GM20431 (cell line): ENCODE measurements around the gene ANKRD10.

Experiments
- in situ Hi-C: fragments of 300-500 bp; cut with MseI, MboI; formaldehyde crosslinking; loops from one replicate; pipeline ENCODE4 v1.15.0; 2020; ENCODE audit warnings: low sequenced_read_pairs; ENCODE audit not compliant: unreplicated experiment

The ANKRD10 gene

DNA sequence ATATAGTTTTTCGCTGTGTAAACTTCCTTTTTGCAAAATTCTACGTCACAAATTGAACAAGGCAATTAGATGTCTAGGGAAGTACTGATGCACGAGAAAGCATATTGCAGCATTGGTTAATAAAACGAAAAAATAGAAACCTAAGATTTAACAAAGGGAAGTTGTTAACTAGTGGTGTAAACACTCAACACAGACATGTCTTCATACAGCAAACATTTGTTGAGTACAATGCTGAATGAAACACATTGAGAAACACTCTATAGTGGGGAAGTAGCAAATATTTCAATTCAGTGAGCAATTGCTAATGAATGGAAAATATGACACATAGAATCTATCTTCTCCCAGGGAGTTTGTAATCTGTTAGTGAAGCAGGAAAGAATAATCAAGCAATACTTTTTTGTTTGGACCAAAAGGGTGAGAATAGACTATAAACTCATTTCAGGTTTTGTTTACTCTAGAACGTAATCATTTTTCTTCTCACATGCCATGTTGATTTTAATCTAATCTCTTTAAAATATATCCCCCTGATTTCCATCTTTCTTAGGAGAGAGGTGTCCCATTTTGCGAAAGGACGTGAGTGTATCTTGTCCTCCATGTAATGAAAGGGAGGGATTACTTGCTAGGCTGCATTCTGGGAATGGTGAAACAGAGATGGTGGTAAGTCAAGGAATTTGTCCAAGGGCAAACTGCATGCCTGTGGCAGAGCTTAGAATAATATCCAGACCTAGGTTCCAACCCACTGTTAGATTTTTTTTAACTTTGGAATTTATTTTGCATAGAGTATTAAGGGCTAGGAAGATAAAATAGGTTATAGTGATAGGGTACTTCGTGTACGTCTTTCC lies 1.7 kb upstream of the ANKRD10 start:
- in situ Hi-C loops = no loop called here

DNA sequence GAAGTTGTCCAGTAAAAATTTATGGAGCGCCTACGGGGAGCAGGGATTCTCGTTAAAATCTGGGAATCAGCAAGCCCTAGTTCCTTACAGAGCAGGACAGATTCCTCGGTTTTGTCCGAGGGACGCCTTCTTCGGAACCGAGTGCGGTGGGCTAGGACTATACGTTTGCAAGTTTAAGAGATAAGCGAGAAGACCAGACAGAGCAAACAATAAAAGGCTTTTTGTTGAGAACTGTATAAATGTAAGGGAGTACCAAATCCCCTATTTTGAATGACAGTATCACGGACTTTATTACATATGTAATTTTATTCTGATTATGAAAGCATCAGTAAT lies 971 bp upstream of the ANKRD10 start:
- in situ Hi-C loops = no loop called here

DNA sequence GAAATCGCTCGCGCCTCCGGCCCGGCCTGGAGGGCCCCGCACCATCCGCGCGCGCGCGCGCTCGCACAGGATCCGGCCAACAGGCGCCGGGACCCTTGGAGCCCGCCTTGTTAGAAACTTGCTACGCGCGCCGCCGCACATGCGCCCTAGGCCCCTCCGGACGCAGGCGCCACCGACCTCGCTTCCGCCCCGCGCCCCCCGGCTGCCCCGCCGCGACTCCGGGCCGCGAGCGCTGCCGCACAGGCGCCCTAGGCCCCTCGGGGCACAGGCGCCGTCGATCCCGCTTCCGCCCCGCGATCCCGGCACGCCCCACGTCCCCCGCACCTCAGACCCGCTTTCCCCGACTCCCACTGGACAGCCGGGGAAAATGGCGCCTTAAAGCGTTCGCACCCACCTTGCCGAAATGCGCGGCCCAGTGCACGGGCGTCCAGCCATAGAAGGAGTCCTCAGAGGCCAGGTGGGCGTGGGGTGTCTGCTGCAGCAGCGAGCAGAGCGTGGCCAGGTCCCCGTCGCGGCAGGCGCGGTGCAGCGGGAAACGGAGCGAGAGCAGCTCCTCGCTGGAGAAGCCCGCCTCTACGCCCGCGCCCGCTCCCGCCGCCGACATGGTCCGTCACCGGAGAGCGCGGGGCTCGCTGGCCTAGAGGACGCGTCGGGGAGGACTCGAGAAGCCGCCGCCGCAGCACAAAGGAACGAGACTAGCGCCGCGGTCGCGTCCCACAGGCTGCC lies 375 bp downstream of the ANKRD10 start:
- in situ Hi-C loops = no loop called here

DNA sequence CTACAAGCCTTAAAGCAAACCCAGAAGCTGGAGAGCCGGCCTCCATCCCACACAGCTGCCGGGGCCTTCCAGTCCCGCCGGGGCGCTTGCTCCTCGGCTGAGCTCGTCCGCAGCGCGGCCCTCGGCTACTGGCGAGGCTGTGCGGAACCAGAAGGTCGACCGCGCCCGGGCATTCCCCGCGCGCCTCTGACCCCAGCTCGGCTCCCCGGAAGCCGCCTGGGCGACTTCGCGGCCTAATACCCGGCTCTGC lies 863 bp downstream of the ANKRD10 start:
- in situ Hi-C loops = no loop called here

DNA sequence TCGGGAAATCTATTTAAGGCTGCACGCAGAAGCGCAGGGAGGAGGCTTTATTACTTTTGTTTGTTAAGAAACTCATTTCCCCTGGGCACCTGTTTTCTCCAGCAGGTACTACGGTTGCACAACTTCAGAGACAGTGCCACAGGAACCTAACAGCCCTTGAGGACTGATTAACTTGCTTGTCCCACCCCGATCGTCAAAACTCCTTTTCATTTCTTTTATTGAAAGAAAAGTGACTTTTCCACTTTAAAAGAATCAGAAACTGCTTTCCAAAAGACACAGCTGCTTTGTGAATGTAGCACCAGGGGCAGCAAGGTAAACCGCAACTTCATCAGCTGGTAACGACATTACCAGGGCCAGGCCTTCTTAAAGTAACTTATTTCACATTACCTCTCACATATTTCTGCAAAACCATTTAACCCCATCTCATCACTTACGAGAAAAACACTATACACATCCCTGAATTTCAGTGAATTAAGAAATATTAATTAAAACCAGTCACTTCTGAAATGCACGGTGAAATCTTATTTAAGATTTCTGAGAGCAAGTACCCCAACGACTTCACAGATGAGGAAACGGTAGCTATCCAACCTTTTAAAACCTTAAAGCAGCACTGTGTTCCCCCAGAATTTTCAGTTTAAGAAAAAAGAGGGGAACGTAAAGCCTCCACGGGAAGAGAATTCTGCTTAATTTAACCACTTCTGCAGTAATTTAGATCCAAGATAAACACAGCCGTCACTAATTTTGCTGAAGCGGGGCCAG lies 1.4 kb downstream of the ANKRD10 start:
- in situ Hi-C loops = no loop called here

DNA sequence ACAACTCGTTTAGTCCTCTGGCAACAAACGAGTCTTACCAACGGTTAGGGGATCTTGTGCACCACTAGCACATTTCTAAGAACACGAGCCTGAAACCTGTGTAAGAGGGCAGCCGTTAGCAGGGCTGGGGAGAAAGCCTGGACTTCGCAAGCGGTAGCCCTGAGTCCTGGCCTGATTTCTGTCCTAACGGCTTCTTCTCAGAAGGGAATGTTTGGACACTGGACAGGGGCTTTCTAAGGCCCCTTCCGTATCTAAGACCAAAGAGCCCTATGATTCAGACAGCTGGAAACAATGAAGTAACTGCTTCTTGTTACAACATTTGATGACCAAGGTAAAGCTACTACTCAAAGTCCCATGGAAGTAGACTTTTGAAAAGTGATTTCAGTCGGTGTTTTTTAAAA lies 2.2 kb downstream of the ANKRD10 start:
- in situ Hi-C loops = no loop called here

DNA sequence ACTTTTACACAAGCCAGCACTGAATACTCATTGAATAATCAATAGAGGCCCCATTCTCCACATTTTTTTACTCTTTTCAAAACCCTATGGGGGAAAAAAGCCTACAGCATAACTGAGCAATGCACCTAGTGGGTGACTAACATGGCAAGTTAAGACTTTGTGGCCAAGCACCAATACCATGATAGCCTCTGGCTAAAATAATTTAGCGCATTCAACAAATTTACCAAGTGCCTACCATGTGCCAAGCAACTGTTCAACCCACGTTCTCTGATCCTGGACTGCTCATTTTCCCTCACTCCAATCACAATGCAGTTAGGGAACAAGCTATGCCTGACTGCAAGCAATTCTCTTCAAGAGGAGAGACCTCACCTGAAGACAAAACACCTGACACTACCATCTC lies 3.0 kb downstream of the ANKRD10 start:
- in situ Hi-C loops = no loop called here

DNA sequence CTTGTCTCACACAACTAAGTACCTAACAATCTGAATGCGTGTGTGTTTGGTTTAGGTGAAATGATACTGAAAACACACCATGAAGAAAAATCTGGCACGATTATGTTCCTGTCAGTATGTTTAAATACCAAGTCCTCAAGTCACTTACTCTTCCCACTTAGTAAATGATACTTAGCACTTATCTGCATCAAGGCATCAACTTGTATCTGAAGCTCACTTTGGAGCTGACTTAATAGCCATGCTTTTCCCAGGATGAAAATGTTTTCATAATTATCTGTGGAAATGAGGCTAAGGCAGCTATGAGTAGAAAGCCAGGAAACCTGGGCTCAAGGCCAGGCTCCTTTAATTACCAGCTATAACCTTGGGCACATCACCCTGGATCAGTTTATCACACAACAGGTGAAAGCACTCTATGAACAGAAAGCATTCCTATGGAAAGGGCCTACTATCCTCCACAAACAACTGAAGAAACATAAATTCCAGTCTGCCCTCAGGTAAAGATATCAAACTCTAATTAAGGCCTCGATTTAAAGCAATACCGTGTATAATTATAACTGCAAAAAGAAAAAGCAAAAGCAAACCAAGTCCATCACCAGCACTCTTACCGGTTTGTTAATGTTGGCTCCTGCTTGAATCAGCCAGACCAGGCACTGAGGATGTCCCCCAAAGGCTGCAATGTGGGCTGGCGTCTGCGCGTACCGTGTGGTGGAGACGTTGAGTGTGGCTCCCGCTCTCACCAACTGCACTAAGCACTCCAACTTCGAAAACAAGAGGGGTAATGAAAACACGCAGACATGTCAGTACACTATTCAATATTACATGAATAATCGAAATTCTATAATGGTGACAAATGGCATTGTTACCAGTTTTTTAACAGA lies 4.6 kb downstream of the ANKRD10 start:
- in situ Hi-C loops = no loop called here

DNA sequence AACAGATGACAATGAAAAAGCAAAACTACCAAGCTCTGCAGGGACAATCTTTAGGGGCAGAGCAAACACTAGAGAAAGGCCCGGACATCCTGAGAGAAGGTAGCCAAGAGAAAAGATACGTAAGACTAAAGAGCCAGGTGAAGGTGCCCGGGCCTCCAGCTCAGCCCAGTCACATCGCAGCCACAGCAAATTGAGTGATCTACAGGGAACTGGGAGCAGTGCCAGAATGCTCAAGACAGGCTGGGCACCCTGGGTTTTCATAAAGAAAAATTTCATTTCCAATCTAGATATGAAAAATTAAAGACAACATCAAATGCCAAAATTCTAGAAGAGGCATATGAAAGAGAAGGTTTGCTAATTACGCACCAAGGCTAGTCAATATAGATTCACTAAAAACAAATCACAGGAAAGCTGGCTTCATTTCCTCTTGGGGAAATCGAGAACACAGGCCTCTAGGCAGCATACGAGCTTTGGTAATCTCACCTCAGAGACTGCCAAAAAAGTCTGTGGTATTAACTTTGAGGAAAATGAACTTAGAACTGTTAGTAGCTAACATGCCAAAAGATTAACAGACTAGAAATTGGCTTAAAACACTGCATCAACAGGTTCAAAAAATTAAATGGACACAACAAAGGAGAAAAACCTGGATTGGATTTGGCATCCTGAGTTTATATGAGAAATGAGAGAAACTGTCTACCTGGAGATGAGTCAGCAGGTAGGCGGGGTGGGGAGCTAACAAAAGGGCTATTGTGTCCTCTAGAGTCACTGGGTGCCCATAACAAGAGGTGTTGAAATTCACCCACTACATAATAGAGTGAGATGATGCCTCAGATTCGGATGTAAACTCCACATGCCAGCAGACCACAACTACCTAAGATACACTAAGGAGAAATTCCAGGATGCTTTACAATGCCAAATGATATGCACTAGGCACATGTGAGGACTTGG lies 6.6 kb downstream of the ANKRD10 start:
- in situ Hi-C loops = no loop called here

DNA sequence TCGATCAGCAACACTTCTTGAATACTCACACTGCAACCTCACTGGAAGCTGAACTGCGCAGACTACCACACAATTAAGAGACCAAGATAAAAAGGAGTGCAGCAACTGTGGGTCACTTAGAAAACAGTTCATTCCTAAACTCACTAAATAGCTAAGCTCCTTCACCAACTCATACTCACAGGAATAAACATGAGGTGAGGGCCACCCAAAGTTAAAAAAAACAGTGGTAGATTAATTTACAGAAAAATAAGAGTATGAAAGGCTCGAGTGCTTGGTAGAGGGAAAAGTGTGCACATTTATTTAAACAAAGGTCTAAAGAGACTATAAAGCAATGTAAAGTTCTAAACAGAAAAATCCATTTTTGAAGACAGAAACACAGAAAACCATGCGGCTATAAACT lies 7.6 kb downstream of the ANKRD10 start:
- in situ Hi-C loops = no loop called here

DNA sequence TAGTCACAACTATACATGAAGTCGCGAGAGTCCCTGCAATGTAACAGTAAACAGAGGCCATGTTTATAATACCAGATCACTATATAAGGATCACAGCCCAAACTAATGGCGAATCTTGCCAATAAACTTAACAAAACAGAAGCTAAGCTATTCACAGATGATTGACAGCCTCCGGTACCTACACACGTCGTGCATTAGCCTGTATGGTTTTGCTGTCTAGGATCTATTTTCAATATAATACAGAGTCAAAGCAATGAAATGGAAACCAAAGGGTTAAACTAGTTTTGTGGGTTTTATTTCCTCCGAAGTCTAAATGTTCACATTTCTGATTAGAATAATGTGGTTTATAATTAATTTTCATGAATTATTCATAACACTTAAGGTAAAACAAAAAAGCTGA lies 10.1 kb downstream of the ANKRD10 start:
- in situ Hi-C loops = no loop called here

DNA sequence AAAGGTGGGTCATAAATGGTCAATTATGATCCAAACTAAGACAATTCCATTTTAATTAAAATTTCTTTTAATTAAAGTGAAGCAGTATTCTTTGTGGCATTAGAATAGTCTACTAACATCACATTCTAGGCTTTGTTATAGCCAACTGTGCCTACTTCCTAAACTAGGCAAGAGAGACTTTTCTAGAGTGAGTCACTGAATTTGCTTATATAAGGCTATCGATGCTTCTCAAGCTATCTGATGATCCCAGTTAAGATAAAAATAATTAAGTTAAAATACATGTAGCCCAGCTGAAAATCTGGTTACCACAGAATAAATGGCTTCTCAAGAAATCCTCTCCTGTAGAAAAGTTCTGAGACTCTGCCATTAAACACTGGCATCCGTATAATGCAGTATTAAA lies 12.5 kb downstream of the ANKRD10 start:
- in situ Hi-C loops = no loop called here

DNA sequence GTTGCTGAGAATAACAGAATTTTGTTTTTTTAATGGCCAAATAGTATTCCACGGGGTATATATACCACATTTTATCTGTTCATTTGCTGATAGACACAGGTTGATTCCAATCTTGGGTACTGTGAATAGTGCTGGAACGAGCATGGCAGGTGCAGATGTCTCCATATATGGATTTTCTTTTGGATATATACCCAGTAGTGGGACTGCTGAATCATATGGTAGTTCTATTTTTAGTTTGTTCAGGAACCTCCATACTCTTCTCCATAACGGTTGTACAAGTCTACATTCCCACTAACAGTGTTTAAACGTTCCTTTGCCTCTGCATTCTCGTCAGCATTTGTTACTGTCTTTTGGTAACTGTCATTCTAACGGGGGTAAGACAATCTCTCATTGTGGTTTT lies 17.3 kb downstream of the ANKRD10 start:
- in situ Hi-C loops = no loop called here

DNA sequence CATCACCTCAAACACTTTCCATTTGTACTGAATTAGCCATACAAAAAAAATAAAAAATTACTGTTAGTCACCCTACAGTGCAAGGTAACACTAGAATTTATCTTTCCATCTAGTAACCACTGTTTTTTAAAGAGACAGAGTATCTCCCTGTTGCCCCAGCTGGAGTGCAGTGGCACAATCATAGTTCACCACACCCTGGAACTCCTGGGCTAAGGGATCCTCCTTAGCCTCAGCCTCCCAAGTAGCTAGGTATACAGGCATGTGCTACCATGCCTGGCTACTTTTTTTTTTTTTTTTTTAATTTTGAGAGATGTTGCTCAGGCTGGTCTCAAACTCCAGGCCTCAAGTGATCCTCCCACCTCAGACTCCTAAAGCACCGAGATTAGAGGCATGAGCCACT lies 17.9 kb downstream of the ANKRD10 start:
- in situ Hi-C loops = no loop called here

DNA sequence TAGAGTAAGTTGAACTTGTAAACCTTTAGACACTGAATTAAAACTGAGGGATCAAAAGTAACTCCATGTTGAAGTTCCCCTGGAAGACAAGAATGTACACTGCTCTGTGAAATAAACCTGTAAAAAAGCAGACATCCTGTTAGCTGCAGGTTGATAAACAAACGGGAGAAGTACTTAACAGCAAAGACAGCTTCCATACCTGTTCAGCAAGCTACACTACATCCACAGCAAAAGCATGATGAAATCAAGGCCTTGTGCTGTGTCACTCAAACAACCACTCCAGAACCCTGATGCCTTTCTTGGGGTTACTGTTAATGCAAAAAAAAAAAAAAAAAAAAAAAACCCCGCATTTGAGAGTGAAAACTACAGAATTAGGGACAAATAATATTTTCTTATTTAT lies 20.8 kb downstream of the ANKRD10 start:
- in situ Hi-C loops = no loop called here

DNA sequence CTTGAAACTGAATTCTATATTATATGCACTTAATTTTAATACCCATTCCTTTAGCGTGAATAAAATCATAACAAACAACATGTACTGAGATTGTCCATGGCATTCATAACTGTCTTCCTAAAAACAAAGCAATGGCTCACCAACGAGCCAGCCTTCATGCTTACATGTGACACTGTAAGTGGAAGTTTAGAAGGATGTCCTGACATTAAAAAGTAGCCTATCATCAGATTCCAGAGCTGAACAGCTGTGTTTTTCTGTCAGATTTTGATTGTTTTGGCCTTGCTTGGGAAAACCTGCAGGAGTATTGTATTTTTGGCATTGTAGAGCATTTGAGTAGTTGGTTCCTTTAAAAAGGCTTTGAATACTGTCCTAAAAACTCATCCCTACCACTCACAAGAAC lies 21.3 kb downstream of the ANKRD10 start:
- in situ Hi-C loops = no loop called here

DNA sequence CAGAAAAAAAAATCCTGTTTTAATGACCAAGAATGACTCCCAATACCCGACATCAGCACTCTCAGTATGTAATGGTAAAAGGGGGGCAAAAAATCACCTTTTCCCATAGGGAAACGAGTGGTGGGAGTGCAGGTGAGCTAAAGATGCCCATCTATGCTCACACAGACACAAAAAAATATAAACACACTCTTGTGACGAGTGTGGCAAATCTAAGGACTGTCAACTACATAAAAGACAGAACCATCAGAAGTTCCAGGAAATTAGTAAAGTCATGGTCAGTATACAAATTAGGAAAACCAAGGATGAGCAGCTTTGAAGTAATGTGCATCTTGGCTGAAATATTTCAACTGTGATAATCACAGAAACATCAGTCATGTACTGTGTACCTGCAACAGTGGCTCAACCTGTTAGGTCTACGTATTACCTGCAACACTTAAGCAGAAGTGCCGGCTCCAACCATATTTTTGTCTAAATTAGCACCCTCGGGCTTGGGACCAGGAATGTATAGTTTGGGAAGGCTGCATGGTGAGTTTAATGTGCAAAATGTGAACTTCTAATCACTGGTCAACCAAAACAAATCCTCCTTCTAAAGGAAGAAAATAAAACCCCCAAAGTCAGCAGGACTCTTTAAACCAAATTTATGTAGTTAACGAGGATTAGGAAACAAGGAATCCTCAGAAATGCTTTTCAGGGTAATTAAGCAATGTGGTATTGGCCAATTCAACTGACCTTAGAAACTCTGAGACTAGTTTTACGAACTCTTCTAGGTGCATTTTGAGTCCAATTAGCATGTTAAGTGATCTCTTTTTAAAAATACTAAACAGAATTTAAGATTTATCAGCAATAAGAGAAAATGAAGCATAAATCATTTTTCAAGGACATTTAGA lies 24.3 kb downstream of the ANKRD10 start:
- in situ Hi-C loops = no loop called here

DNA sequence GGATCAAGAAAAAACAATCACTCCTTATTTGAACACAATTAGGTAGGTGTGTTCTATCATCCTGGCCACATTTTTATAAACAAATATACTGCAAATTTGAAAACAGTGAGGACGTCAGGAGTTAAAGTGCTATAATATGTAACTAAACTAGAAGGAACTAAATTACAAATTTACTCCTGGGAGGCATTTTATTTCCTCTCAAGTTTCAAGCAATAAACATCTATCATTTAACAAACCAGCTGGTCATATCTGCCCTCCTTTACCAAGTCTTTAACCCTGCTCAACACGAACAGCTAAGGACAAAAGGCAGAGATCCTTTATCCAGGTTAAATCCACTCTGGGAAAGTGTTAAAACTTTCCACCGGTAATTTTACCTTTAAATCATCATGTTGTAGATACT lies 26.5 kb downstream of the ANKRD10 start:
- in situ Hi-C loops = no loop called here
